DMS153 treated with DMSO at 0.1 percent for 48 hours (cell line): ENCODE measurements around the gene TTC14.
"Not testable (repeated sequence)": the region's sequence is repeated elsewhere in the genome, so short reads cannot be mapped to it uniquely, and the experiment has no call there.

Experiments
- DNase-seq: peaks from one replicate; lab custom pipeline; 2025; ENCODE audit not compliant: unreplicated experiment; lab: John Stamatoyannopoulos, UW

Gene TTC14, protein sequence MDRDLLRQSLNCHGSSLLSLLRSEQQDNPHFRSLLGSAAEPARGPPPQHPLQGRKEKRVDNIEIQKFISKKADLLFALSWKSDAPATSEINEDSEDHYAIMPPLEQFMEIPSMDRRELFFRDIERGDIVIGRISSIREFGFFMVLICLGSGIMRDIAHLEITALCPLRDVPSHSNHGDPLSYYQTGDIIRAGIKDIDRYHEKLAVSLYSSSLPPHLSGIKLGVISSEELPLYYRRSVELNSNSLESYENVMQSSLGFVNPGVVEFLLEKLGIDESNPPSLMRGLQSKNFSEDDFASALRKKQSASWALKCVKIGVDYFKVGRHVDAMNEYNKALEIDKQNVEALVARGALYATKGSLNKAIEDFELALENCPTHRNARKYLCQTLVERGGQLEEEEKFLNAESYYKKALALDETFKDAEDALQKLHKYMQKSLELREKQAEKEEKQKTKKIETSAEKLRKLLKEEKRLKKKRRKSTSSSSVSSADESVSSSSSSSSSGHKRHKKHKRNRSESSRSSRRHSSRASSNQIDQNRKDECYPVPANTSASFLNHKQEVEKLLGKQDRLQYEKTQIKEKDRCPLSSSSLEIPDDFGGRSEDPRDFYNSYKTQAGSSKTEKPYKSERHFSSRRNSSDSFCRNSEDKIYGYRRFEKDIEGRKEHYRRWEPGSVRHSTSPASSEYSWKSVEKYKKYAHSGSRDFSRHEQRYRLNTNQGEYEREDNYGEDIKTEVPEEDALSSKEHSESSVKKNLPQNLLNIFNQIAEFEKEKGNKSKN

DNA sequence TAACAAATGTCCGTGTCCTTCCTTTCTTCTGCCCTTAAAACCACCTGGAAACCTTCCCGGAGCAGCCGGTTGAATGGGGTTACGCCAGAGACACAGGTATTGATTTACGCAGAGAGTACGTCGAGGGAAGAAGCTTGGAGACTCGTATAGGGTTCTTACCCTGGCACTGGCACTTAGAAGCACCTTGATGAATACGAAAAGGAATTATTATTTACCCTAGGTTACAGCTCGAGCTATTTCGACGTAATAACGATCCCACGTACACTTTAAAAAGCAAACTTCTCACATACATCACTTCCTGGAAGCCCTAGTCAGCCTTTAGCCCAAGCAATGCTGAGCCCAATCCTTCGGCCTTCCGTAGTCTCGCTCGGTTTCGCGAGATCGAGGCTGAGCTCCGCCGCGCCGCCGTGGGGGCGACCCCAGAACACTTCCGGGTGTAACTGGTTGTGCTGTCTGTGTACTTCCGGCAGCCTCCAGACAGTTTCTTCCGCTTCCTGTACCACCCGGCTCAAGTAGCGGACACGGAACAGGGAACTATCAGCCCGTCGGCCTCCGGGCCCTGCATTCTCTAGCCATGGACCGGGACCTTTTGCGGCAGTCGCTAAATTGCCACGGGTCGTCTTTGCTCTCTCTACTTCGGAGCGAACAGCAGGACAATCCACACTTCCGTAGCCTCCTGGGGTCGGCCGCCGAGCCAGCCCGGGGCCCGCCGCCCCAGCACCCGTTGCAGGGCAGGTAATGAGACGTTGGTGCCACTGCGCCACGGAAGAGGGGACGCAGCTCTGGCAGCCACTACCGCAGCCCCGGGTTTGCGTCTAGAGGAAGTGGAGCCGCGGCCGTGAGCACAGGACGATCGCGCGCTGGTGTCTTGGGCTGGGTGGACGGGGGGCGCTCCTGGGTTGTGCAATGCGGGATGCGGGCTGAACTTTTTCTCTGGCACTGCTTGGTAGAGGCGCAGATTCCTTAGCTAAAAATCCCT, at the start of gene TTC14:
Gene TTC14 (plus strand): TSS at position 476 of the 979 bp plus-strand sequence. CDS start 99 bp downstream, at position 575.
- peak; percentile 88 for DNase-seq

DNA sequence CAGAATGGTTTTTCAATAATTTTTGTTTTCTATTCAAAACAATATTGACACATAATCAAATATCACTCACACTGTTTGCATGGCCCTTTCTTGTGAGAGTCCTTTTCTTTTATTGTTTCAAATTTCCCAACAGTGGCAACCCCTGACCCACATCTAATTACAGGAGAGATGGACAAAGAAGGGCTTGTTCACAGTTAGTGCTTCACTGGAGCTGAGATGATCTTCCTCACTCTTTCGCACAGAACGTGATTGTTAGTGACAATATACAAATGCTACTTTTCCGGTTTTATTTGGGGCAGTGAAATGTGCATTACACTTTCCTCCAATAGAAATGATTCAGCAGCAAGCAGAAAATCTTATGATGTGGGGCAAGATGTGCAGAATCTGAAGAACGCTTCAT, 38.6 kb upstream of the TTC14 start:
- no peak for DNase-seq

DNA sequence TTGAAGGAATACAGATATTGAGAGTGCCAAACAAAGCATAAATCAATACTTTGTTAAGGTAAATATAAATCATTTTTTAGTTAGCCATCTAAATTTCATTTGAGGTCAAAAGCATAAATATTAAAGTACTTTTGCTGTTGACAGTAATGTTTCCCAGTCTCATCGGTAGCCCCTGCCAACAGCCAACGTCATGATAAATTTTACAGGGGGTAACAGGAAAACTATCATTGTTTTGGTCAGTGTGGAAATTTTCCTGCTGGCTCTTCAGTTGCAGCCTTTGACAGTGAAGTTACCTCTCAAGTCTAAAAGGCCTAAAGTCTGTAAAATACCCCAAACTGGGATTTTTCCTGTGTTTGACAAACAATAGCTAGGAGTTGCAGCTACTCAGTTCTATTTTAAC, 37.3 kb upstream of the TTC14 start:
- DNase-seq = no peak

DNA sequence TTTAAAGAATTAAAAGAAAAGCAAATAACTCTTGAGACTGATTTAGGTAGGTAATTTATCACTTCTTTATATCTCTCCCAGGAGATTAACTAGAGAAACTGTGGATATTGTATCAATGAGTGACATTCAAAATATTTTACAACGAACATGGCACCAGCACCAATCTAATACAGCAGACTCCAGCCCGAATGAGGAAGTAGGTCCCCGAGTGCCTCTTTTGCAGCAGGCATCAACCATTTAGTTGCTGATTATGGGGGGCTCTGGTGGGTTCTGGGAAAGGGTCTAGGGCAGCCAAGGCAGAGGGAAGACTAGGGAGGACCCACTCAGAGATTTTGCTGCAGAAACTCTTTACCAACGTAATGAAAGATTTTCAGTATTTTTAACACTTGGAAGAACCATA, 31.7 kb upstream of the TTC14 start:
- no peak for DNase-seq

DNA sequence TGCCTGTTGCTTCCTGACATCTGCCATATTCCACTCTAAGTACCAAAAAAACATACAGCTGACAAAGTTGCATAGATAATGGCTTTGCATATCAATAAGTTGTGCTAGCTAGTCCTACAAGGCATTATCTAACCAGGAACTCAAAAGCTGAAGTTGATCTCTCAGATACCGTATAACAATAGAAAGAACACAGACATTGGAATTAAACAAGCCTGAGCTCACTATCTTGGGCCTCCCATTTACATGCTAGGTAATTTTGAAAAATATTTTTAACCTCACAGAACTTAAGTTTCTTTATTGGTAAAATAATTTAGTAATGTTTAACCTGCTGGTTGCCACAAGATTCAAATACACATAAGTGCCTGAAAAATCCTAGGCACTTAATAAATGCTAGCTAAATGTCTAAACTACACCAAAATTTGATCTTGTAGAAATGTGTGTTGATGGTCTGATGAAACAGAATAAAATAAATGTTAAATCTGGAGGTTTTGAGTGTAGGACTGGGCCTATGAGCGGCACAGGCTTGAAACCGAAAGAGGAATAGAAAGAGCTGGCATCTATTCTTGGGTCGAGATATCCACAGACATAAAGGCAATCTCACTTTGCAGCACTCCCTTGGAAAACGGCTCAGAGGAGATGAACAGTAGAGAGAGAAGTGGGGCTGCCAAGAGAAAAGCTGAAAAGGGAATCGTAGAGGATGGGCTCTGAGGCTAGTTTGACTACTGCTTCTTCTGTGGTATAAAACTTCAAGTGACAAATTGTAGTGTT, 29.9 kb upstream of the TTC14 start:
- DNase-seq = no peak

DNA sequence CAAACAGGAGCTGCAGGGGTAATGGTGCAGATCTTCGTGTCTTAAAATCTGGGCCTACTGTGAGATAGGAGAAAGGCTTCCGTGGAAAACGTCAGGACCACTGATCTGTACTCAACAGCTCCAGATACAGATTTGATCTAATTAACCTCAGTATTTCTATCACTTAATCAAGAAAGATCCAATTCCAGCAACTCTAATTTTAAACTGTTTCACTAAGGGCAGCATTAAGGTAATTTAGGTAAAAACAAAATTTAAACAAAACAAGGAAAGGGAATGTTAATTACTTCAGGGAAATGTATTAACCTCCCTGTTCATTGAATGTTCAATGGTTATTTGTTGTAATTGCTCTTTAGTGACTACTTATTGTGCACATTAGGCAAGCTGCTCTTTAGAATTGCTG, 26.4 kb upstream of the TTC14 start:
- DNase-seq = no peak

DNA sequence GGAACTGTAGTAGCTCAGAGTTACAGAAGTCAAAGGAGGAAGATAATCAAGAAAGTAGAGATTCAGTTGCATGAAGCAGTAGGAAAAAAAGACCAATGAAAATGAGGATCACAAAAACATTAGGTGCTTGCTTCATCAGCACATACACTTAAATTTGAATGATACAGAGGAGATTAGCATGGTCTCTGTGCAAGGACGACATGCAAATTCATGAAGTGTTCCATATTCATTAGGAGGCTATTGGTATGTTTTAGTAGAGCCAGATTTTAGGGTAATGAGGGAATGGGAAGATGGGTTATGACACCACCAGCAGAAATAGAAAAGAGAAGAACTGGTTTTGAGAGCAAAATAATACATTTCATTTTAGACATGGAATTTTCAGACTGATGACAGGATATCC, 21.0 kb upstream of the TTC14 start:
- DNase-seq = no peak

DNA sequence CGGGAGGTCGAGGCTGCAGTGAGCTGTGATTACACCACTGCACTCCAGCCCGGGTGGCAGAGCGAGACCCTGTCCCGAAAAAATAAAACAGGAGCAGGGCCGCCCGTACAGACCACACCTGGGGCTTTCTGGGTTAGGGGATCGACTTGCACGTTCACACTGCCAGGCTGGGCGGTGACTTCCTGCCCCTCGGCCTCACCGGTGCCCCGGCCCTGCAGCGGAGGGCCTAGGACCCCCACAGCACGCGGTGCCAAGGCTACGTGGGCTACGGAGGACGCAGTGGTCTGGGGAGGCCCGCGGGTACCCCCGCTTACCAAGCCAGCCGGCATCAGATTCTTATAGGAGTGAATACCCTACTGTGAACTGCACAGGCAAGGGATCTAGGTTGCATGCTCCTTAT, 11.6 kb upstream of the TTC14 start:
- DNase-seq = no peak

DNA sequence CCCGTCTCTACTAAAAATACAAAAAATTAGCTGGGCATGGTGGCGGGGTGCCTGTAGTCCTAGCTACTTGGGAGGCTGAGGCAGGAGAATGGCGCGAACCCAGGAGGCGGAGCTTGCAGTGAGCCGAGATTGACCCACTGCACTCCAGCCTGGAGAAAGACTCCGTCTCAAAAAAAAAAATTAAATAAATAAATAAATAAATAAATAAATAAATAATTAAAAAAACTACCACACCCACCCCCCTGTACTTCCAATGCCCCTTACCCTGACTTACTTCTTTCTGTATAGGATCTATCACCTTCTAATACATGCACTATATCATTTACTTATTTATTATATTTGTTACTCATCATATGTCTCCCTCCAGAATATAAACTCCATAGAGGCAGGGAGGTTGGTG, 8.3 kb upstream of the TTC14 start:
- DNase-seq = not testable (repeated sequence)

DNA sequence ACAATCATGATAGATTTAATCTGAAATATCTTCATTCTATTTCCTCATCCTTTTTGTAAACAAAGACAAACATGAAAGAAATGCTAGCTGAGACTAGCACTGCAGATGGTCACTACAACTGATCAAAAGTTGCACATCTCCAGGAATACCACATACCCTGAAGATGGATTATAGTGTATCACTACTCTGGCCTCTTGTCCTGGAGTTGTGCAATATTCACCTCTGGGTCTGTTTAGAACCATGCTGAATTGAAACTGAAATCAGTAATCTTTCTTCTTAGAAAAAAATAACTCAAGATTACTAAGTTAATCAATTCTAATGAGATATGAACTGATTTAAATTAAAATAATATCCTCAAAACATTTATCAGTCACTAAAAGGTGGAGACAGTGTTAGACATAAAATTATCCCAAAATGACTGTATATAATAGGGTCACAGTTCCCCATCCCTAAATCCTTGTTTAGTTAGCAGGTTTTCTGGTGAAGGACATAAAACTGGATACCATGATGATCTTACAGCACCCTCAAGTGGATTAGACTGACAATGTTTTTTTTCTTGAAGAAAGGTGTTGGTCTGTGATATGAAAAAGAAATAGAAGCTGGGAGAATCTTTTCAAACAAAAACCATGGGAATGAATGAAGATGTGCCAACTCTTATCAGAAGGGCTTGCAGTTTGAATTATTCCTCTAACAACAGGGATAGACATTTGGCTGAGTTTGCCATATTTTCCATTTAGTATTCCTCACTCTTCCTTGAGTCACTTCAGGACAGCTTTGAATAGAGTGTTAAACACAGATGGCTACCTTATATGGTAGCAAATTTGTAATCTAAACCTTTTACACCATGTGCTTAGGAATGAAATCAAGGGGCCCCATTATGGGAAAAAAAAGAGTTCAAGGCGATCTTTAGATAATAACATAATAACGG, 7.1 kb upstream of the TTC14 start:
- peak; percentile 33 for DNase-seq

DNA sequence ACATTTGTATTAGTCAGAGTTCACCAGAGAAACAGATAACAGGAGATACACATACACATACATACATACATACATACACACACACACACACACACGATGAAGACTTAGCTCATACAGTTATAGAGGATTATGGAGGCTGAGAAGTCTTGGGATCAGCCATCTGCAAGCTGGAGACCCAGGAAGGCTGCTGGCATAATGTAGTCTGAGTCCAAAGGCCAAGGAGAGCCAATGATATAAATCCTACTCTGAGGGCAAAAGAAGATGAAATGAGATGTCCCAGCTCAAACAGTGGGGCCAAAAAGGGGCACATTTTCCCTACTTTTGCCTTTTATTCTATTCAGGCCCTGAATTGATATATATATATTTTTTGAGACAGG, 6.4 kb upstream of the TTC14 start:
- no peak for DNase-seq

DNA sequence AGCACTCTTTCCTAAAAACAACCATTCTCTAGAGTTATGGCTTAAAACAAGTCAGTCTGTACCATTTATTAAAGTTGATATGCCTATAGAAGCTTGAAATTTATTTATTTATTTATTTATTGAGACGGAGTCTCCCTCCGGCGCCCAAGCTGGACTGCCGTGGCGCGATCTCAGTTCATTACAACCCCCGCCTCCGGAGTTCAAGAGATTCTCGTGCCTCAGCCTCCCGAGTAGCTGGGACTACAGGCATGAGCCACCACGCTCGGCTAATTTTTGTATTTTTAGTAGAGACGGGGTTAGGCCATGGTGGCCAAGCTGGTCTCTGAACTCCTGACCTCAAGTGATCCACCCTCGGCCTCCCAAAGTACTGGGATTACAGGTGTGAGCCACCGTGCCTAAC, 1.5 kb upstream of the TTC14 start:
- no peak for DNase-seq

DNA sequence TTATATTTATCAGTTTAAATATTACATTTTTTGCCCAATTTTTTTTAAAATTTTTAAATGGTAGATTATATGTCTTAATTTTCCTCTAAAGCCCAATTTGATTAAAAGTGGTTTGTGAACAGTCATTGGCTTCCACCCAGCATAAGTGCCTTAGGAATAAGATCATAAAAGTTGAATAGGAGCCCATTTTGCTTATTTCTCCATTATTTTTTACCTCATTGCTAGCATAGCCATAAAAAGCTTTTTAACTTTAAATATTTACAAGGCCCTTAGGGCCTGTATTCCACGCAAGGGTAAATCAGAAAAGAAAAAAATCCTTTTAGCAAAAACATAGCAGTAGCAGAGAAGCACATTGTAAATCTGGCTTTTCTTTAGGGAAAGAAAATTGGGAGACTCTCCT, 9.0 kb downstream of the TTC14 start:
- no peak for DNase-seq

DNA sequence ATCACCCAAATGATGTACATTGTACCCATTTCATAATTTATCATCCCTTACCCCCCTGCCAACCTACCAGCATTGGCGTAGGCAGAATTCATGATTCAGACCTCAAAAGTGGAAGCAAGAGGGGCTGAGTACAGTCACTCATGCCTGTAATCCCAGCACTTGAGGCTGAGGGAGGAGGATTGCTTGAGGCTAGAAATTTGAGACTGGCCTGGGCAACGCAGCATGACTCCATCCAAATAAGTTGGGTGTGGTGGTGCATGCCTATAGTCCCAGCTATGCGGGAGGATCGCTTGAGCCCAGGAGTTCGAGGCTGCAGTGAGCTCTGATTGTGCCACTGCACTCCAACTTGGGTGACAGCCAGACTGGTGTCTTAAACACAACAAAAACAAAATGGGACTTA, 10.4 kb downstream of the TTC14 start:
- DNase-seq = no peak

DNA sequence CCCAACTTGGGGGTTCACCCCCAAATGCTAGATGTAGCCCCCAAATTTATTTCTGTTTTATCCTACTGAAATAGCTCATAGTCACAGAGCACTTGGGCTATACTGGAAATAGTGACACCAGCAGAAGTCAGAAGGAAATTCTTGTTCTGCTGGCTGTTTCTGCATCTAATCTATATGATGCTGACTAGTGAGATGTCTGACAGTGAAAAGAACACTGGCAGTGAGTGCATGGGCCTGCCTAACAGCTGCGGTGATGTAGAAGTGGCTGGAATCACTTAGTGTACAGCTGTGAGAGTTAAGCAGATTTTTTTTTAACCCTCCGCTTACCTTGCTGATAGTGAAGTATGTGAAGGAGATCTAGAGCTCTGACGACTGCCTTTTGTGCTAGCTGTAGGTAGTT, 14.0 kb downstream of the TTC14 start:
- DNase-seq = no peak

DNA sequence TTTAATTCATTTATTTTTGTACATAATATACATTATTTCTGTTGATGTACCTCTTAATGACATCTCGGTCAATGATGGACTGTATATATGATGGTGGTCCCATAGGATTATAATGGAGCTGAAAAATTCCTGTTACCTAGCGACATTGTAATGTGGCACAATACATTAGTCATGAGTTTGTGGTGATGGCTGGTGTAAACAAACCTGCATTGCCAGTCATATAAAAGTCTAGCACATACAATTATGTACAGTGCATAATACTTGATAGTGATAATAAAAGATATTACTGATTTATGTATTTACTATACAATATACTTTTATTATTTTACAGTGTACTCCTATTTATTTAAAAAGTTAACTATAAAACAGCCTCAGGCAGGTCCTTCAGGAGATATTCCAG, 15.1 kb downstream of the TTC14 start:
- DNase-seq = no peak

DNA sequence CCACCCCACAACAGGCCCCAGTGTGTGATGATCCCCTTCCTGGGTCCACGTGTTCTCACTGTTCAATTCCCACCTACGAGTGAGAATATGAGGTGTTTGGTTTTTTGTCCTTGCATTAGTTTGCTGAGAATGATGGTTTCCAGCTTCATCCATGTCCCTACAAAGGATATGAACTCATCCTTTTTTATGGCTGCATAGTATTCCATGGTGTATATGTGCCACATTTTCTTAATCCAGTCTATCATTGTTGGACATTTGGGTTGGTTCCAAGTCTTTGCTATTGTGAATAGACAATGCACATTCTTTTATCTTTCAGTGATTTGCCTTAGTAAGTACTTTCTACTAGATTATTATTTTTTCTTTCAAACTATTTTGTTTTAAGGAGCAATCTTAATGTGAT, 16.6 kb downstream of the TTC14 start:
- not testable (repeated sequence) for DNase-seq

DNA sequence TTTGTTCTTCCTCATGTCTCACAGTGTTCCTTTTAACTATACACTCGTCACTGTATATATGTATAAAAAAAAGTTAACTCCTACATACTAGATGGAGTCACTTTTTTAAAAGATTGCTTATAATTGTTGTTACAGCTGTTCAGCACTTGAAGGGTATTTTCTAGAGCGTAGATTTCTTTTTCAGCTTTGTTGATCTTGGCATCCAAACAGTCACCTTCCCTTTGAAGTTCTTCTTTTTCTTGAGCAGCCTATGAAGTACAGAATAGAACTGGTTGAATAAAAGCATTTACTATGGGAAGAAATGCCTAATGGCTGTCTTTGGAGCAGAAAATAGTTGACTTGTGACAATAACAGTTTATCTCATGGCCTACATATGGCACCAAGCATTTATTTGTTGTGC, 17.8 kb downstream of the TTC14 start:
- DNase-seq = no peak

DNA sequence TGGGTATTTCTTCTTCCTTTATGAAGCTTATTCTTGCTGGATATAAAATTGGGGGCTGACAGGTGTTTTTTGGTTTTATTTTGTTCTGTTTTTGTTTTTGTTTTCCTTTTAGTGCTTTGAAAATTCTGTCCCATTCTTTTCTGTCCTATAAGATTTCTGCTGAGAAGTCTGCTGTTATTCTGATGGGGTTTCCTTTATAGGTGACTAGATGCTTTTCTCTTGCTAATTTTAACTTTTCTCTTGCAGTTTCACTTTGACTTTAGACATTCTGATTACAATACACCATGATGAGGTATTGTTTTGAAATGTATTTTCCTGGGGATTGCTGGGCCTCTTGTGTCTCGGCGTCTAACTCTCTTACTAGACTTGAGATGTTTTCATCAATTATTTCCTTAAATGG, 22.8 kb downstream of the TTC14 start:
- DNase-seq = no peak

DNA sequence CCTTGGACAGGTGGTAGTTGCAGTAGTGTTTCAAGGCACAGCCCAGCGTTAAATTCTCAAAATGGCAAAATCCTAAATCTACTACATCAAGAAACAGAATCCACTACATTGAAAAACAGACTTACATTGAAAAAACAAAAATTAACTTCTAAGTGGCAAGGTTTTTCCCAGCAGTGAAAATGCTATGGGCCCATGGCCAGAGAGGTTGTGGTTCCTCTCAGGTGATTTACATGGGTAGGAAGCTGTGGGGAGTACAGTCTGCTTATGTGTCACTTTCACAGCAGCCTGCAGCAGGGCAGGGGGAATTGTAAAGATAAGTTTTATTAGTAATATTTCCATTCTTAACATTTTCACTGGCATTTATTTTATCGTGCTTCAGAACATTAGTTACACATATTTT, 24.9 kb downstream of the TTC14 start:
- DNase-seq = no peak
